Erythroblast (primary cell): ENCODE data around the gene HS3ST5.
A peak's percentile ranks its signal among the peaks of the same experiment; 100 is the strongest.

Source experiments
- DNase-seq, 2 experiments: peaks; one replicate each; lab custom pipeline; 2025; lab: John Stamatoyannopoulos, UW
- GATA1 ChIP-seq: IDR thresholded peaks from 2 replicates; pipeline ENCODE4 v1.6.1; 2011; ENCODE audit warnings: low read depth, mild to moderate bottlenecking, control low read depth, low read length, moderate library complexity
- POLR2A ChIP-seq: IDR thresholded peaks from 2 replicates; pipeline ENCODE4 v1.6.1; 2011; ENCODE audit warnings: mild to moderate bottlenecking, low read length

HS3ST5 gene

GRCh38 chr6:114310053-114310452 is 32.8 kb downstream of the HS3ST5 start:
- TF ChIP-seq GATA1, result no peak
- TF ChIP-seq POLR2A, result no peak

DNA sequence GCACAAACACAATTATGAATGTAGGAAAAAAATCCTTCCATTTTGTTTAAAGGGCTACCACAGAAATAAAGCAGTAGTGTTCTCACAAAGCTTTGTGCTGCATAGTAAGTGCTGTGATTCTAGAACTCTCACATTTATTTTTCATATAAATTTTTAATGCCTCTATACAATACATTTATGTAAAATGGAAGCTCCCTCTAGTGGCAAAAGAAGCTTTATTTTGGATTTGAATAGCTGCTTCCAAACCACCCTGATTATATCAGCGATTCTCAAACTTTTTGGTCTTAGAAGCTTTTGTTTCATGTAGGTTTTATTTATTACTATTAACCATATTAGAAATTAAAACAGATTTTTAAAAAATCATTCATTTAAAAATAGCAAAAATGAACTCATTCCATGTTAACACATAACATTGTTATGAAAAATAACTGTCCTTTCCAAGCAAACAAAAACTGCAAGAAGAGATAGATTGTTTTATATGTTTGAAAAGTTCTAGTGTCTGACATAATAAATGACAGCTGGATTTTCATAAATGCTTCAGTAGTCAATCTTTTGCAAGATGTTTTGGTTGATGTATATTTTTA is 38.4 kb downstream of the HS3ST5 start:
- TF ChIP-seq POLR2A (no peak), GATA1 (no peak)

More at GRCh38 chr6:114310053-114310452, 32.8 kb downstream of the HS3ST5 start:
- DNase-seq, result no peak

GRCh38 chr6:114301596-114302219 is 41.1 kb downstream of the HS3ST5 start:
- no peak for TF ChIP-seq GATA1
- TF ChIP-seq POLR2A, result no peak
- DNase-seq, result no peak

More for the DNA sequence above, 38.4 kb downstream of the HS3ST5 start:
- DNase-seq, result peak; percentile 14 to 44

- no peak for DNase-seq
- TF ChIP-seq POLR2A (no peak), GATA1 (no peak)
These were observed 45.7 kb downstream of the HS3ST5 start for GRCh38 chr6:114297135-114297534.

DNA sequence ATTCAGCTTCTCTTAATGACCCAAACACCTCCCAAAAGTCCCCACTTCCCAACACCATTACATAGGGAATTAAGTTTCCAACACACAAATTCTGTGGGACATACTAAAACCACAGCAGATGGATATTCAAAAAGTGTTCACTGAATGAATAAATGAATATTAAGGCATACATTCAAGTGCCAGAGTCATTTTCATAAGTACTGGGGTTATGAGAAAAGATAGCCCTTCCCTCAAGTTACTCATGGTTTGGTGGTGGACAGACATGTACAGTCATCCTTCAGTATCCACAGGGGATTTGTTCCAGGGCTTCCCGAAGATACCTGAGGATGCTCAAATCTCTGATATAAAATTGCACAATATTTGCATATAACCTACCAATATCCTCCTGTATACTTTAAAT is 50.4 kb downstream of the HS3ST5 start:
- no peak for DNase-seq
- TF ChIP-seq GATA1 (no peak), POLR2A (no peak)

DNA sequence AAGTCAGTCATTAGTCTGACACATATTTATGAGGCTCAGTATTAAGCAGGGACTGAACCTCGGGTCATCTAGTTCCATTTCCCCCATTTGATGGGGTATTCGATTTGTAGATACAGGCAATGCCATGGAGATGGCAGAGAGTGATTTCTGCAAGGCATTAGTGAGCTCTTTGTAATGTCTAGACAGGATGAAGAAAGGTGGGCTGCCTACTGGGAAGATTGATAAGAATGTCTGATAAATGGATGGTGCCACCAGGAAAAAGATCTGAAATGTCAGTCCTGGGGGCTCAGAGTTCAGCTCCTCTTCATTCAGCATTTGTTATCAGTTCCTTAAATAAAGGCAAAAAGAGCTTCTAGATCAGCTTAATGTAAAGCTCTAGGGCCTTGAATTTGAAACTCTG is 51.4 kb downstream of the HS3ST5 start:
- no peak for DNase-seq
- no peak for TF ChIP-seq GATA1

- TF ChIP-seq GATA1 (no peak), POLR2A (no peak)
- DNase-seq, result no peak
These were observed 52.0 kb downstream of the HS3ST5 start for GRCh38 chr6:114290864-114291263.

DNA sequence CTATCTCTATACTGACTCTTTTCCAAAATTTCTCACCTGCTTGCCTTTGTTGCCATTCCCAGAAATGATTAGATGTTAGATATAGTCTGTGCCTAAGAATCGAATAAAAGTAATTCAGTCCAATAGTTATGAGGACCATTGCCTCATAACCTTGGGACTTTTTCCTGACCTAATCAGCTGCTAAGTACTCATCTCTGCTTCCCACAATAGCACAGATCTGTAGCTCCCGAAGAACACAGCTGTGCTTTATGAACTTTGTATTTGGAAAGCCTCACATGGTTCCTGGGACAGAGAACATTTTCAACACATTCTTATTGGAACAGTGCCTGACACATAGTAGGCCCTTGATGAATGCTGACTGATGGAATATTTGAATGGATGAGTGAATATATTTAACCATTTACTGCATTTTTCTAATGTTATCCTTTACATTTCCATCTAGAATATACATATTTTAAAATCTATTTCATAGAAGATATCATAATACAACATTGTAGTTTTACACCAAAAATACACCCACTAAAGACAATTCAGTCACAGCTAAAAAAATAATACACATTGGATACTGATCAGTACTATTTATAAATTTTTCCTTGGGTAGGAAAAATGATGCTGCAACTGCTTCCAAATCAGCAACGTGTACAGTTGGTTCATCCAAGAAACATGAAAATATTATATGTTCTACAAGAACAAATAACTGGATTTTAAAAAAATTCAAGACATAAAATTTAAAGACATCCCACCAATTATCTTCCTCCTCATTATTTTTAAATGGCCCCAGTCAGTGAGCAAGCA is 53.9 kb downstream of the HS3ST5 start:
- TF ChIP-seq GATA1, result no peak
- no peak for TF ChIP-seq POLR2A
- no peak for DNase-seq

GRCh38 chr6:114287461-114287860 is 55.4 kb downstream of the HS3ST5 start:
- TF ChIP-seq GATA1 (no peak), POLR2A (no peak)
- DNase-seq, result no peak

DNA sequence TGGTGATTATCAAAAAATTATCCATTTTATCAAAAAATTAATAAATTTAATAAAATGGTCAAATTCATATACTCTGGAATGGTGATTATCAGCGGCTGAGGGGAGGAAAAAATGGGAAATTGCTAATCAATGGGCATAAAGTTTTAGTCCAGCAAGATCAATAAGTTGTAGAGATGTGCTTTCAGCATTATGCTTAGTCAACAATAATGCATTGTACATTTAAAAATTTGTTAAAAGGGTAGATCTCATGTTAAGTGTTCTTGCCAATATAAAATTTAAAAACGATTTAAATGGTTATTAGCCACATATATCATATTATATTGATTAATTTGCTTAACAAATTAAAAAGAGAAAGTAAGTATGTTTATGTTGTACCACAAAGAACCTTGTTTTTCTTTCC is 56.6 kb downstream of the HS3ST5 start:
- DNase-seq, result no peak
- TF ChIP-seq GATA1, result no peak

DNA sequence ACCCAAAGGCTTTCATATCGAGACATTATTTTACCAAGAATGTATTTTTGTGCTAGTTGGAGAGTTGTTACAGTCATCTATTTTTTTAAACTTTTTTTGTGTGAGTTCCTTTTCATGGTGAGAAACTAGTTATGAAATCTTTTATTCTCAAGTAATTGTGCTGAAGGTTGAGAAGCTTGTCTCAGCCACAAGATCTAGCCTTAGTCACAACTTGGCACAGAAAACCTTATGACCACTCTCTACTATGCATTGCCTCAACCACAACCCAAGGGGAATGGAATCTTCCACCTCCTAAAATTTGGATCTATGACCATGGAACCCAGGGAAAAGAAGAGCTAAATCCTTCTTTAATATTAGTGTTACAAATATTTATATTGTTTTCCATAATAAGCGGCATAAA is 58.5 kb downstream of the HS3ST5 start:
- DNase-seq, result no peak
- TF ChIP-seq POLR2A (no peak), GATA1 (no peak)

DNA sequence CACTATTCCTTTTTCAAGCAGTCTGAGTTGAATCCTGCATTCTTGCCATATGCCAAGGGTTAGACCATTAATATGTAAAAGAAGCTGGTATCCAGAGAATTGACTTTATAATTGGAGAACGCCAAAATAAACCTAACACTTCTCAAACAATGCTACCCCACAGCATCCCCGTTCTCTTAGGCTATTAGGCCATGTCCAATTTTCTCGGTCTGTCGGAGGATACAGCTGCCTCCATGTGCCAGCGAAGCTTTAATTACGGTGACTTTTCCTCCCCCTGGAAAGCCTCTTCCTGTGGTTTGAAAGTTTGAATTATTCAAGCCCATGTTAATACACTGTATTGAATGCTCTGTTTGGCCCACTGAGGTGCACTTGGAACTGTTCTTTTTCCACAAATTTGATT is 60.5 kb downstream of the HS3ST5 start:
- DNase-seq, result no peak
- TF ChIP-seq GATA1, result no peak
- no peak for TF ChIP-seq POLR2A

- DNase-seq, result no peak
- no peak for TF ChIP-seq POLR2A
- no peak for TF ChIP-seq GATA1
These were observed 61.3 kb downstream of the HS3ST5 start for GRCh38 chr6:114281496-114281895.

GRCh38 chr6:114280239-114280982 is 62.4 kb downstream of the HS3ST5 start:
- TF ChIP-seq POLR2A, result no peak
- no peak for TF ChIP-seq GATA1
- no peak for DNase-seq
